GM23338 (cell line): ENCODE data around the gene UBASH3B. TPM values are rescaled to one million over a fixed set of nuclear protein-coding genes. Genes with fewer than 3 reads are reported as not detected.

Experiments used
- ATAC-seq: fragments of 200-7000 bp; cut with Tn5 transposase; 3 replicates; pipeline ENCODE4 v1.9.1; 2020
- DNase-seq: peaks from one replicate; pipeline ENCODE4 v3.0.0-alpha.2; 2015; ENCODE audit warnings: low spot score
- H2AFZ ChIP-seq: fragments of 200-600 bp; sonication (generic); 2 replicates; pipeline ENCODE4 v1.8.0; 2016; ENCODE audit warnings: antibody characterized with exemption, mild to moderate bottlenecking, moderate library complexity
- H3F3A ChIP-seq: fragments of 200-600 bp; sonication (generic); replicated peaks from 2 replicates; pipeline ENCODE4 v1.8.0; 2017; ENCODE audit warnings: antibody characterized with exemption, mixed run types, low read depth
- H3K27ac ChIP-seq: fragments of 200-600 bp; sonication (generic); 2 replicates; pipeline ENCODE4 v1.6.1; 2016; ENCODE audit warnings: low read depth
- H3K27me3 ChIP-seq: fragments of 200-600 bp; sonication (generic); 2 replicates; pipeline ENCODE4 v1.8.0; 2016; ENCODE audit warnings: mild to moderate bottlenecking, mixed run types, moderate library complexity; ENCODE audit not compliant: insufficient read depth
- H3K36me3 ChIP-seq: fragments of 200-600 bp; sonication (generic); 2 replicates; pipeline ENCODE4 v1.8.0; 2016; ENCODE audit warnings: mild to moderate bottlenecking; ENCODE audit not compliant: insufficient read depth
- H3K4me1 ChIP-seq: fragments of 200-600 bp; sonication (generic); 2 replicates; pipeline ENCODE4 v1.8.0; 2016; ENCODE audit warnings: mild to moderate bottlenecking, moderate library complexity; ENCODE audit not compliant: insufficient read depth
- H3K4me2 ChIP-seq: fragments of 200-600 bp; sonication (generic); 2 replicates; pipeline ENCODE4 v1.7.1; 2017; ENCODE audit warnings: mixed run types
- H3K4me3 ChIP-seq: fragments of 200-600 bp; sonication (generic); 2 replicates; pipeline ENCODE4 v1.6.1; 2016; ENCODE audit warnings: mixed run types
- H3K79me2 ChIP-seq: fragments of 200-600 bp; sonication (generic); replicated peaks from 2 replicates; pipeline ENCODE4 v1.8.0; 2017; ENCODE audit warnings: mild to moderate bottlenecking; ENCODE audit not compliant: insufficient read depth
- H3K9me2 ChIP-seq: fragments of 200-600 bp; sonication (generic); 2 replicates; pipeline ENCODE4 v1.8.0; 2017; ENCODE audit not compliant: insufficient read depth
- H4K20me1 ChIP-seq: fragments of 200-600 bp; sonication (generic); replicated peaks from 2 replicates; pipeline ENCODE4 v1.8.0; 2017; ENCODE audit warnings: mild to moderate bottlenecking; ENCODE audit not compliant: insufficient read depth
- H3K27ac Mint-ChIP-seq: 2 replicates; pipeline ENCODE4 v1.8.0; 2020; ENCODE audit warnings: inconsistent platforms, mild to moderate bottlenecking, moderate library complexity, mixed read lengths
- H3K27me3 Mint-ChIP-seq: 3 replicates; pipeline ENCODE4 v1.8.0; 2022; ENCODE audit warnings: low read depth, mild to moderate bottlenecking, moderate library complexity, mixed read lengths, inconsistent platforms; ENCODE audit not compliant: insufficient read depth, poor library complexity
- H3K36me3 Mint-ChIP-seq: 3 replicates; pipeline ENCODE4 v1.8.0; 2021; ENCODE audit warnings: low read depth, mild to moderate bottlenecking, inconsistent platforms, moderate library complexity, mixed read lengths
- H3K4me1 Mint-ChIP-seq: 3 replicates; pipeline ENCODE4 v1.8.0; 2020; ENCODE audit warnings: mild to moderate bottlenecking, inconsistent platforms, mixed read lengths
- H3K4me3 Mint-ChIP-seq: 3 replicates; pipeline ENCODE4 v1.8.0; 2021; ENCODE audit warnings: moderate library complexity, mild to moderate bottlenecking, inconsistent platforms, mixed read lengths
- H3K9me3 Mint-ChIP-seq: 3 replicates; pipeline ENCODE4 v1.8.0; 2020; ENCODE audit warnings: moderate library complexity, mild to moderate bottlenecking, inconsistent platforms, mixed read lengths
- ETS1 ChIP-seq: IDR thresholded peaks from 2 replicates; pipeline ENCODE4 v1.6.1; 2016; ENCODE audit warnings: antibody characterized with exemption
- JUNB ChIP-seq: IDR thresholded peaks from one replicate; pipeline ENCODE4 v1.6.1; 2016; ENCODE audit warnings: antibody characterized with exemption; ENCODE audit not compliant: unreplicated experiment
- ZNF331 ChIP-seq: fragments of 250-450 bp; sonication (Bioruptor Pico); IDR thresholded peaks from 2 replicates; pipeline ENCODE4 v1.5.0; 2020; ENCODE audit warnings: low read depth, mild to moderate bottlenecking, moderate library complexity
- ZNF462 ChIP-seq: fragments of 250-450 bp; sonication (Bioruptor Pico); IDR thresholded peaks from 2 replicates; pipeline ENCODE4 v1.5.0; 2020; ENCODE audit warnings: mild to moderate bottlenecking, moderate library complexity
- polyA plus RNA-seq: library from polyadenylated mRNA; unstranded; fragments of >200 nt; fragmentation: Nextera tagmentation; extraction: Ambion mirVana; gene quantifications from 2 replicates; pipeline ENCODE4 v1.2.1, GENCODE V29; 2016
- total RNA-seq: library from RNA; depleted of rRNA; stranded (reverse); fragments of >200 nt; shearing (Covaris generic); gene quantifications from 2 replicates; pipeline ENCODE4 v1.2.3, GENCODE V29; 2014
- TF ChIP-seq, protein P1 (sequence below): IDR thresholded peaks from one replicate; pipeline ENCODE4 v1.6.1; 2018; ENCODE audit warnings: antibody characterized with exemption; ENCODE audit not compliant: unreplicated experiment

Gene UBASH3B
- total and polyA plus RNA-seq, 2 experiments from 2014 or later, result 2.1 to 12.0 TPM

DNA sequence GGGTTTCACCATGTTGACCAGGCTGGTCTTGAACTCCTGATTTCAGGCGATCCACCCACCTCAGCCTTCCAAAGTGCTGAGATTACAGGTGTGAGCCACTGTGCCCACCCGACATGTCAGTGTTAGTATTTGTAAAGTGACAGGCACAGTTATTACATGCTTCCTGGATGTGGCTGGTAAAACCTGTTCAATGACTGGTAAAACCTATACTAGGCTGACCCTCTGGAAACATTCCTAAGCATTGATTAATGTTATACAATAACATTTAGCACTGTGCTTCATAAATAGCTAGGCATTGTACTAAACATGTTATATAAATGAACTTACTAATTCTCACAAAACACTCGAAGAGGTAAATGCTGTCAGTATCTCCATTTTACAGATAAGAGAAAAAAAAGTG is 206.1 kb downstream of the UBASH3B start (continued):
- TF ChIP-seq ZNF462, result no peak
- TF ChIP-seq, protein P1, sequence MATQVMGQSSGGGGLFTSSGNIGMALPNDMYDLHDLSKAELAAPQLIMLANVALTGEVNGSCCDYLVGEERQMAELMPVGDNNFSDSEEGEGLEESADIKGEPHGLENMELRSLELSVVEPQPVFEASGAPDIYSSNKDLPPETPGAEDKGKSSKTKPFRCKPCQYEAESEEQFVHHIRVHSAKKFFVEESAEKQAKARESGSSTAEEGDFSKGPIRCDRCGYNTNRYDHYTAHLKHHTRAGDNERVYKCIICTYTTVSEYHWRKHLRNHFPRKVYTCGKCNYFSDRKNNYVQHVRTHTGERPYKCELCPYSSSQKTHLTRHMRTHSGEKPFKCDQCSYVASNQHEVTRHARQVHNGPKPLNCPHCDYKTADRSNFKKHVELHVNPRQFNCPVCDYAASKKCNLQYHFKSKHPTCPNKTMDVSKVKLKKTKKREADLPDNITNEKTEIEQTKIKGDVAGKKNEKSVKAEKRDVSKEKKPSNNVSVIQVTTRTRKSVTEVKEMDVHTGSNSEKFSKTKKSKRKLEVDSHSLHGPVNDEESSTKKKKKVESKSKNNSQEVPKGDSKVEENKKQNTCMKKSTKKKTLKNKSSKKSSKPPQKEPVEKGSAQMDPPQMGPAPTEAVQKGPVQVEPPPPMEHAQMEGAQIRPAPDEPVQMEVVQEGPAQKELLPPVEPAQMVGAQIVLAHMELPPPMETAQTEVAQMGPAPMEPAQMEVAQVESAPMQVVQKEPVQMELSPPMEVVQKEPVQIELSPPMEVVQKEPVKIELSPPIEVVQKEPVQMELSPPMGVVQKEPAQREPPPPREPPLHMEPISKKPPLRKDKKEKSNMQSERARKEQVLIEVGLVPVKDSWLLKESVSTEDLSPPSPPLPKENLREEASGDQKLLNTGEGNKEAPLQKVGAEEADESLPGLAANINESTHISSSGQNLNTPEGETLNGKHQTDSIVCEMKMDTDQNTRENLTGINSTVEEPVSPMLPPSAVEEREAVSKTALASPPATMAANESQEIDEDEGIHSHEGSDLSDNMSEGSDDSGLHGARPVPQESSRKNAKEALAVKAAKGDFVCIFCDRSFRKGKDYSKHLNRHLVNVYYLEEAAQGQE, result no peak

GRCh38 chr11:122862091-122862490 is 206.6 kb downstream of the UBASH3B start:
- H3K27ac ChIP-seq, result no peak overlapping the region
- no peaks in the 10 kb centered on the region for H3K79me2 ChIP-seq
- H3K36me3 Mint-ChIP-seq, result no peaks in the 10 kb centered on the region
- H3K4me2 ChIP-seq, result no peak overlapping the region
- H3K9me3 Mint-ChIP-seq, result no peaks in the 10 kb centered on the region
- DNase-seq (no peak), ATAC-seq (no peak)
- no peak overlapping the region for H2AFZ ChIP-seq
- H3K27ac Mint-ChIP-seq, result no peak overlapping the region
- H3K4me1 ChIP-seq, result no peaks in the 10 kb centered on the region
- no peaks in the 10 kb centered on the region for H3F3A ChIP-seq
- no peak for TF ChIP-seq ZNF462
- TF ChIP-seq ZNF331, result no peak
- no peak for TF ChIP-seq JUNB
- no peak for TF ChIP-seq ETS1
- no peaks in the 10 kb centered on the region for H4K20me1 ChIP-seq
- H3K4me3 ChIP-seq, result no peak overlapping the region
- H3K4me3 Mint-ChIP-seq, result no peak overlapping the region
- peaks cover 2% of the 10 kb centered on the region for H3K27me3 Mint-ChIP-seq
- H3K4me1 Mint-ChIP-seq, result no peaks in the 10 kb centered on the region
- no peaks in the 10 kb centered on the region for H3K27me3 ChIP-seq
- H3K36me3 ChIP-seq, result no peaks in the 10 kb centered on the region
- H3K9me2 ChIP-seq, result no peaks in the 10 kb centered on the region
